NCI-H2227 (cell line): ENCODE results near the gene PTPRC.
A peak's percentile ranks its signal among the peaks of the same experiment; 100 is the strongest.
"Not testable (repeated sequence)": the region's sequence is repeated elsewhere in the genome, so short reads cannot be mapped to it uniquely, and the experiment has no call there.

ENCODE experiments used
- DNase-seq: peaks from one replicate; lab custom pipeline; 2025; ENCODE audit not compliant: unreplicated experiment; lab: John Stamatoyannopoulos, UW

The PTPRC gene

GRCh38 chr1:198638894-198639635, at the start of gene PTPRC:
Gene PTPRC, plus strand, starts transcription at chr1:198639040. Its CDS starts 229 bp downstream, at chr1:198639269.
- DNase-seq, result no peak

DNA sequence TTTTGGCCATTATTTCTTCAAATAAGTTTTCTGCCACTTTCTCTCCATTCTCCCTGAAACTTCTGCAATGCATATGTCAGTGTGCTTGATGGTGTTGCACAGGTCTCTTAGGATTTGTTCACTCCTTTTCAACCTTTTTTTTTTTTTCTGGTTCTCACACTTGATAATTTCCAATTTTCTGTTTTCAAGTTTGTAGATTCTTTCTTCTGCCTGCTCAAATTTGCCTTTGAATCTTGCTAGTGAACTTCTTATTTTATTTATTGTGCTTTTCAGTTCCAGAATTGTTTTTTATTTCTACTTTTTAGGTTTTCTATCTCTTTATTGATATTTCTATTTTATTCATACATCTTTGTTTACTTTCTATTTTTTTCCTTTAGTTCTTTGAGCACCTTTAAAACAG, 48.4 kb upstream of the PTPRC start:
- DNase-seq, result no peak

- DNase-seq, result no peak
Measured at GRCh38 chr1:198595765-198596164, 43.1 kb upstream of the PTPRC start.

GRCh38 chr1:198597690-198598430, 41.0 kb upstream of the PTPRC start:
- DNase-seq, result no peak

DNA sequence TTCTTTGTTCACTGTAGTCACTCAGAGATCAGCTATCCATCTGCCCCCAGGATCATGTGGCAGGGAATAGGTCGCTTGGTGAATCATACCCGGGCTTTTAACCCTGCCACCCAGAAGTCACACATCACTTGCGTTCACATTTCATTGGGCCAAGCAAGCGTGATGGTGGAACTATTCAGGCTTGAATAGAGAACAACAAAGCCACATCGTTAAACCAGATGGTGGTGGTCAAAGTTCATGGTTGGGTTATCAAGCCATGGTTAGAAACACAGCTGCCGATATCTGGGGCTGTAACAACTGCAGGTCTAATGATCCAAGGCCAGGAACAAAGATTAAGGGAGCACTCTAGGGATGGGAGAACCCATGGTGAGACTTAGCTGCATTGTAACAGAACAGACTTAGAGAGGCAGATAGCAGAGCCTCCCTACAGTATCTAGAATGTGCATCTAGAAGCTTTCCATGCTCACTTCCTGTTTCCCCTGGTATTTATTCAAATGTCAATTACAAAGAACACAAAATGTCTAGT, 40.0 kb upstream of the PTPRC start:
- no peak for DNase-seq

GRCh38 chr1:198599749-198600148, 39.1 kb upstream of the PTPRC start:
- no peak for DNase-seq

- DNase-seq, result no peak
Measured at GRCh38 chr1:198600906-198601305, 37.9 kb upstream of the PTPRC start.

DNA sequence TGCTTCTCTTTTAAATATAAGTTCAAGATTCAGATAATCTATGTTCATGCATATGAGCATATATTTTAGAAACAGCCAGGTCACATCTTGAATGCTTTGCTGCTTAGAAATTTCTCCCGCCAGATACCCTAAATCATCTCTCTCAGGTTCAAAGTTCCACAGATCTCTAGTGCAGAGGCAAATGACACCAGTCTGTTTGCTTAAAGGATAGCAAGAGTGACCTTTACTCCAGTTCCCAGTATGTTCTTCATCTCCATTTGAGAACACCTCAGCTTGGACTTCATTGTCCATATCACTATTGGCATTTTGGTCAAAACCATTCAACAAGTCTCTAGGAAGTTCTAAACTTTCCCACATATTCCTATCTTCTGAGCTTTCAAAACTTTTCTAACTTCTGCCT, 37.5 kb upstream of the PTPRC start:
- not testable (repeated sequence) for DNase-seq

- no peak for DNase-seq
Measured at GRCh38 chr1:198601936-198602889, 36.6 kb upstream of the PTPRC start.

DNA sequence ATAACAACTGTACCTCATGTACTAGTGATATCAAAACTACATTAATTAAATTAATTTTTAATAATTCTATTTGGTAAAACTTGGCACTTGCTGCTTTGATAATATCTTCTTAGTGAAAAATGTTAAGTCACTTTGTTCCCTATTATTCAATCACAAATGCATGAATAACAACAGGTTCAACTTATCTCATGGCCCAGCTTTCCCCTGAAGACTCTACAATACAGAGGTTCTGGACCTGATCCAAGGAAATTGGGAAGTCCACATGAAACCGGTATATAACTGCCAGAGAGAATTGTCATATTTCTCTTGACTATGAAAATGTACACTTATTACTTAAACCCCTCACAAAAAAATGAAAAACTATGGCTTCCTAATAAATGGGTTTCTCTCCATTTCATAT, 33.9 kb upstream of the PTPRC start:
- no peak for DNase-seq

GRCh38 chr1:198605406-198605805, 33.4 kb upstream of the PTPRC start:
- no peak for DNase-seq

- peak; percentile 31 for DNase-seq
Measured at GRCh38 chr1:198606020-198606438, 32.8 kb upstream of the PTPRC start.

DNA sequence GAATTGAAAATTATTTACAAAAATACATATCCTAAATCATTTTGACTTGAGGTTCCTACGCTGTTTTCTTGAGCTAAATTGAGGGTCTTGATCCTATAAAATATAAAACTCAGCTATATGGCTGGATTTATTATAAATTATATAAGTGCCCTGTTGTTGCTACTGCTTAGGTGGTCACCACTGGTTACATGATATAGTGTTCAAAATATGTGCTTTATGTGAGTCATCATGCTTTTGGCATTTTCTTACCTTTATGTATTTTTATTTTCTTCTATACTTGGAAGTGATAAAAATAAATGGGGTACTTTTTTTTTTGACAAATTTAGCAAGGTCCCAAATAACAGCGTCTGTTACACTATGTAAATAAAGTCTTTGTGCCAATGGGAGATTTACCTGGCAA, 31.1 kb upstream of the PTPRC start:
- no peak for DNase-seq

GRCh38 chr1:198610362-198610761, 28.5 kb upstream of the PTPRC start:
- DNase-seq, result no peak

DNA sequence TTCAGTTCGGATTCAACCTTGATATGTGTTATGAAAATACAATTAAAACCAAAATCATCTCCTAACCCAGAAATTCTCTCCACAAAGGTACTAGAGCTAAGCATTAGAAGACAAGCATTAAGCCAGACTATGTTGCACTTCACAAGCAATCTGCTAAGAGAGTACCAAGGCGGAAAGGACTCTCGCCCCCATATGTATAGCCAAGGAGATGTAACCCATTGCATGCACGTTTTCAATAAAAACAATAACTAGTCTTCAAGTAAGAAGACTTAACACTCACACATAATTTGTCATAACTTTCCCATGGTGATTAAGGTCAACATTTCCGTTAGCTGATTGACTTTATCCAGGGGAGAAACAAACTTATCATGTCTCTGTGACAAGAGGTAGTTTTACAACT, 27.6 kb upstream of the PTPRC start:
- no peak for DNase-seq

DNA sequence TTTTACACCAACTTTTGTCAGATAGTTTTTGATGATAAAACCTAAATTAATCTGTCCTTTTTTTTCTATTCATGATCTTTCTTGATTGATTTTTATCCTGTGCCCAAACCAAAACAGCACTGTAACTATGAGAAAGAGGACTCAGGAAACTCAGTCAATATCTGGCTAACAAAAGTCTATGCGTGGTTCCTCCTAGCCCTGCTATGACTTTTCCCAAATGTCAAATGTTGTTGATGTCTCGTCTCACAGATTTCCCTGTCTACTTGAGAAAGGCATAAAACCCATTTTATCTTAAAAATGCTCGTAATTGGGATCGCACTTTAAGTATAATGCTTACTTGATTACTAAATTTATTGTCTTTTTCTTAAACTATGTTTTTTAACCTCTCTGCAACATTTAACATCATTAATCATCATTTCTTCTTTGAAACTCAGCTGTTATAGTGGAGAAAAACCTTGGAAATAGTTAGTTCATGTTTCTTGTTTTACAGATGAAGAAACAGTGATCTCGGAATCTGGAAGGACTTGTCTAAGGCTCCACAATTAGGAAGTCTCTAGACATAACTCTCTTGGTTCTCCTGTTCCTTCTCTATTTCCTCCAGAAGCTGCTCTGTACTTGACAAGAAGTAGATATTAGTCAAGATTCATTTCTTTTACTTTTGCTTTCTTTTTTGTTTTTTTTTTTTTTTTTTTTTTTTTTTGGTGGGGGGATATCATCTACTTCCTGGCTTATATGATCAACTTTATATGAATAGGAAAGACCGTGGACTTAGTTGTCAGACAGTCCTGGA, 26.2 kb upstream of the PTPRC start:
- no peak for DNase-seq

DNA sequence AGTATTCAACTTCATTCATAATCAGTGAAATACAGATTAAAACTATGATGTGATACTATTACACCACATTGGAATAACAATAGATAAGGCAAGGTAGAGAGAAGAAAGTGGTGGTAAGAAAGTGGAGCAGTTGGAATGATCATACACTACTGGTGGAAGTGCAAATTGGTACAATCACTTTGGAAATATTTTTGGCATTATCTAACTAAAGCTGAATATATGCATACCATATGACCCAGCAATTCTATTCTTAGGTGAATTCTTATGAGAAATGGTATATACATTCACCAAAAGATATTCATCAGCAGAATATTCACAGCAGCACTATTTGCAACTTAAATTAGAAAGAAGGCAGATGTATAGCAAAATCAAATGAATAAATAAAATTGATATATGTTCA, 21.4 kb upstream of the PTPRC start:
- DNase-seq, result no peak

GRCh38 chr1:198619375-198620140, 19.3 kb upstream of the PTPRC start:
- DNase-seq, result no peak

- no peak for DNase-seq
Measured at GRCh38 chr1:198620218-198620617, 18.6 kb upstream of the PTPRC start.
